Mammary epithelial cell (primary cell): ENCODE measurements around the gene TCIRG1.

Source experiments
- CTCF ChIP-seq, 2 donors: IDR thresholded peaks in 1 of 2; conservative IDR thresholded peaks in 1 of 2; 2 replicates each; pipeline ENCODE4 v1.5.1; 2011 to 2012; ENCODE audit warnings: inconsistent platforms in 2 of 2, low read length in 2 of 2, mild to moderate bottlenecking in 2 of 2, control low read depth in 1 of 2, low read depth in 1 of 2; ENCODE audit not compliant: insufficient read depth in 1 of 2; ENCODE audit errors: extremely low read depth in 1 of 2
- EZH2 ChIP-seq: IDR thresholded peaks from 2 replicates; pipeline ENCODE4 v1.6.1; 2012; ENCODE audit warnings: low read length, inconsistent platforms, borderline replicate concordance

GRCh38 chr11:68052137-68052873 lies 13.5 kb downstream of the TCIRG1 start:
- no peak for TF ChIP-seq CTCF (conservative IDR thresholded peaks at IDR 0.05 in 1 of 2, IDR thresholded peaks at IDR 0.05 in 1 of 2; ENCODE audit: extremely low read depth in 1 of 2, insufficient read depth in 1 of 2, low read depth in 1 of 2, low read length in 2 of 2)
- no peak for TF ChIP-seq EZH2
